Loucy (cell line): Measurements from ENCODE around the gene BDP1.

Experiments
- CTCF ChIP-seq: fragments of 200-600 bp; sonication (generic); conservative IDR thresholded peaks from 2 replicates; pipeline ENCODE4 v1.5.1; 2014; ENCODE audit warnings: mild to moderate bottlenecking, antibody characterized with exemption, low read length
- EZH2phosphoT487 ChIP-seq: fragments of 200-600 bp; IDR thresholded peaks from 2 replicates; pipeline ENCODE4 v1.6.1; 2018; ENCODE audit warnings: antibody characterized with exemption, mild to moderate bottlenecking, moderate library complexity, borderline replicate concordance

DNA sequence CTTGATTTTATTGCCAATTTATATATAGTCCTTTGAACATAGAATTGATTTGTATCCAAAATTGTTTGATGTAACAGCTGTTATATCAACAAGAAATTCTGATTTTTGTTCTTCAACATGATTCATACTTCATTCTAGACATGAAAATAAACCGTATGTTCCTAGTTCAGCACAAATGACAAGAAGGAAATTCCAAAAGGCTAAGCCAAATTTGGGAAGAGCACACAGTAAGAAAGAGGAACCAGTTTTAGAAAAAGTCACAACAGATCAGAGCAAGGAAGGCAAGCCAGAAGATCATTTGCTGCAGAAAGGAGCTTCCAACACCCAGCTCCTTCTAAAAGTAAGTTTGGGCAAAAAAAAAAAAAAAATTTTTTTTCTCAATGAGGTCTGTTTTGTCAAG is 66.7 kb downstream of the BDP1 start:
- TF ChIP-seq CTCF: no peak
- TF ChIP-seq EZH2phosphoT487: no peak
